GM21515 (cell line): Measurements from ENCODE around the gene NTN1.

Experiments used
- ATAC-seq: cut with Tn5 transposase; IDR thresholded peaks from one replicate; pipeline ENCODE4 v1.9.1; 2021; ENCODE audit not compliant: unreplicated experiment

Gene NTN1

DNA sequence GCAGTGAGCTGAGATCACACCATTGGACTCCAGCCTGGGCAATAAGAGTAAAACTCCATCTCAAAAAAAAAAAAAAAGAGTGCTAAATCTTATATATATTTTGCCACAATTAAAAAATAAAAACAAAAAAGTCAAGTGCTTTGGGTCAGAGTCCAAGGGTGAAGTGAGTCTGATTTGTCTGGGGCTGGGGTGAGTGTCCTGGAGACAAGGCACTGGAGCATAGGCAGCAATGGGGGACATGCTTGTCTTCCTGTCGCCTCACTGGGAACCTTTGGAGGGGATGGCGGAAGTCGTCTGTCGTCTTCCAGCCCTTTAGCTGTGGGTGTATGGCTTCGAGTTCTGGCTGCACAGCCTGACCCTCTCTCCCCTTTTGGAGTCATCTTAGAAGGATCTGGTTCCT lies 167.1 kb downstream of the NTN1 start:
- ATAC-seq = no peak

DNA sequence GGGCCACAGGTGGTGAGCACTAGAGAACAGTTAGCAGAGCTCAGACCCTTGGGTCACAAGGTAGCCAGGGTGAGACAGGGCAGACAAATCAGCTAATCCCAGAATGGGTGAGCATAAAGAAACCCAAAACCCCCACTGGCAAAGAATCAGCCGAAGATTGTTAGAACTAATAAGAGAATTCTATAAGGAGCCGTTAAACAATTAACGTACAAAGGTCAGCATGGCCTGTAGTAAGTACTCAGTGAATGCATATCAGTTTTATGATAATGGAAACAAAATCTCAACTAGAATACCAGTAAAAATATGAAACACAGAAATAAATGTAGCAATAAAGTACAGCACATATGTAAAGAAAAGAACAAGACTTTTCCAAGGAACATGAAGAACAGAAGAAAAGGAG lies 168.6 kb downstream of the NTN1 start:
- no peak for ATAC-seq

DNA sequence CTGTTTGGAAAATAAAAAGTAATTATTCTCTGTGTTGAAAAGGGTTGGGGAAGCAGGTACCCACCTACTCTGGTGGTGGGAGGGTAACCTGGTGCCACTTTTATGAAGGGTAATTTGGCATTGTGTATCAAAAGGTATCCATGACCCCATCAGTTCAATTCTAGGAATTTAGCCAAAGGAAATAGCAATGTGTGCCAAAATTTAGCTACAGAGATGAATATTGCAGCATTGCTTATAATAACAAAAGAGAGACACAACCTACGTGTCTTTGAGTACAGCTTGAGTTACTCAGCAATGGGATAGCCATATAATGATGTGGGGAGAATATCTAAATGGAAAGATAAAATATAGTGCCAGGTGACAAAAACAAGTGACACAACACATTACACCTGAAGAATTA lies 170.7 kb downstream of the NTN1 start:
- ATAC-seq = no peak

DNA sequence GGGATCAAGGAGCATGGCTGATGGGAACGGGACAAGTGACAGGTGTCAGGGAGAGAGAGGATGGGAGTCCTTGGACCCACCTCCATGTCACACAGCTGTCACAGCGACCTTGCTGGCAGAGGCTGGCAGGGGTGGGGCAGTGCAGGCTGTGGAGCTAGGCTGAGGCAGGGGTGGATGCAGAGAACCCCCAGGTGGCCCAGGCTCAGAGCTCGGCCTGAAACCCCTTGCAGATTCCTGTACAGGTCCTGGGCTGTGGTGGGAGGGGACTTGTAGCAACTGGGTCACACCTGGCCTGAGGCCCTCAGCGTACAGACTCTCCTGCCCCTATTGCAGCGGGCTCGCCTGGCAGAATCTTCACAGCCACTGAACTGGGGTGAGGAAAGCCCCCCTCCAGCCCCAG lies 174.1 kb downstream of the NTN1 start:
- ATAC-seq = no peak

DNA sequence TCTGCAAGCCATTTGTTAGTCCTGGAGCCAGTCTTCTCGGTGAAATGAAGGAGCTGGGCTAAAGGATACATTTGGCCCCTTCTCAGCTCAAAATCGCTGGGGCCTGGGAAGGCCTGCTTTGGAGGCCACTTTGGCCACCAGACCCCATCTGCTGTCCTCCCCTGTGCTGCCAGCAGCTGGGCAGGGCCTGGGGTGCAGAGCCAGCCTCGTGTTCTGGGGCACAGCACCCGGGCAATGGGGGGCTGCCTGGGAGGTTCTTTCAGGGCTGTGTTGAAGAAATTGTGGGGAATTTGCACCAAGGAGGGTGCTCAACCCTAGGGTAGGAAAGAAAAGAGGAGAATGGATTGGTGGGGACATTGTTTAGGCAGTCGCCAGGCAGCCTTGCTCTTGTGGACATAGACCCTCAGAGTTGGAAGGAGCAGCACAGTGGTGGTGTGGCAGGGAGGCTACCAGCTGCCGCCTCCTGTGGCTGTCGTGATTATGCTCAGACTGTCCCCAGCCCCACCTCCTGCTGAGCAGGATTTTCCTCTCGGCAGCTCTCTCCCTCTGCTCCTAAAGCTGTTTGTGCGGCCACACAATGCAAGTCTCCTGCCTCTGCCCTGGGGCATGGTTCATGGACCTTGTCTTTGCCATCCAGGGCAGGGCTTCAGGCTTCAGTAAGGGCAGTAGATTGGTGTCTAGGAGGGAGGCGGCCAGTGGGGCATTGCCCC lies 174.8 kb downstream of the NTN1 start:
- ATAC-seq = no peak

DNA sequence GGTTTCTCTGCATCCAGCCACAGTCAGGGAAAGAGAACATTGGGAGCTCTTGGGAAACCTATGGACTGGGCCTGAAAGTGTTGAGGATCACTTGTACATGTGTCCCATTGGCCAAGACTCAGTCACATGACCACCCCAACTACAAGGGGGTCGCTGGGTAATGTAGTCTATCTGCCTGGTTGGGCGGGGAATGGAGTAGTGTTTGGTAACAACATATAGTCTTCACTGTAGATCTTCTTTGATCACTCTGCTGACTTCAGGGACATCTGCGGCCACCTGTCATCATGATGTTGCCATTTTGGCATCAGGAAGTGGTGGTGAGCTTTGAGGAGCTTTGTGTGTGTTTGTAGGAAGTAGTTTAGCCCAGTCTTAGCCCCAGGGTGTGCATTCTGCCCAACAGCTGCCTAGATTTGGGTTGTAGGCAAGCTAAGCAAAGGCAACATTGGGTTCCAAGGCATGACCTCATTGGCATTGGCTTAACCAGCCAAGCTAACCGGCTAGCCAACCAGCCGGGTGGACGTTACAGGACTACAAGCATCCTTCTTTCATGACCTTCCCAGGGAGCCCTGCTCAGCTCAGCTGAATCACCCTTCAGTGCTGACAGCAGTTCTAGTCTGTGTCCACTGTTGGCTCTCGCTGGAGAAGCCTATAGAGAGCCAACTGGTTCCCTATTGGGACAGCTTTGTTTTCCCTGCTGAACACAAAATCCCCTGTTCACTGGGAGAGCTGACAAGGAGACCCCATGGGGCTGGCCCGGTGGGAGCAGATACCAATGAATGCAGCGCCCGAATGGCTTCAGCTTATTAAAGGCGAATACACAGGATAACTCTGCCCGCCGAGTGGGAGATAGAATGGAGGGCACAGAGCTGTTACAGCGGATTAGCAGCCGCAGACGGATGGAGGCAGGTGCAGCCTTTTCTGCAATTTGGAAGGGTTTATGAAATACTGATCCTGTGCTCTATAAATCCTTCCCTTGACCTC lies 178.6 kb downstream of the NTN1 start:
- no peak for ATAC-seq

DNA sequence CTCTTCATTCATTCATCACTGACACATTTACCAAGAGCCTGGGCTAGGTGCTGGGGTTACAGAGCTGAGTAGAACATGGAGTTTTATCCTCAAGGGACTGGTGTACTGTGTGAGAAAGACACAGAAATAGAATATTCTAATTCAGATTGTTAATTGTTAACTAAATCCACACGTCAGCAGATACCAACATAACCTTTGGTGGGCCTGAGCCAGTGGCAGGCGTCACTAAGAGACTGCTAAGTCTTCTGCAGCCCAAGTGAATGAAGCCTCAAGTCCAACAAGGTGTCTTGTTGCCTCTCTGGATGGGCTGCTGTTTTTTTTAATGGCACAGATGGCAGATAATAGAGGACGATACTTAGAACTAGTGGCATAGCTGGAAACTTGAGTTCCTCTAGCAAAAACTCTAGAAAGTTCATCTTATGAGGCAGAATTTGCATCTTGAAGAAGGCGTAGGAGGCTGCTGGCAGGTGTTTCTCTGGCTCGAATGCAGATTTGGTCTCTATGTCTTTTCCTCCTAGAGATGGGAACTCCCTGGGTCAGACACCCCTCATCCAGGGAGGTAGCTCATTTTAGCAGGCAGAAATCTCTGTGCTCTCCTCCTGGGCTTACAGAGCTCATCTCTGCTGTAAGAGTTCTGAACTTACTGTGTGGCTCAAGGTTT lies 179.5 kb downstream of the NTN1 start:
- no peak for ATAC-seq

DNA sequence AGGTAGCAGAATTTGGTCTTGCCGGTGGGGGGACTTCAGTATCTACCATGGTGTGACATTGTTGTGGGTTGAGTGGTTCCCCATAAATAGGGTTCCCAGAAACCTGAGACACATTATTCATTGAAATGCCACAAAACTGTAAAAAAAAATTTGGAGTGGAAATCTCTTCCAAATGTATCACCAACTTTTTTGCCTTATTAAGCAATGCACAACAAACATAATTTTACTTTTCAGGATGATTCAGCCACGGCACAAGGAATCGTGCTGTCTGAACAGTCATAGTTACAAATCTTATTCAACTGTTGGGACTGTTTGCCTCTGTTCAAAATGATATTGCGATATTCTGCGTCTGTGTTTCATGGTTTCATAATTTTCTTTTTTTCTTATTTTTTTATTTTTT lies 181.2 kb downstream of the NTN1 start:
- no peak for ATAC-seq

DNA sequence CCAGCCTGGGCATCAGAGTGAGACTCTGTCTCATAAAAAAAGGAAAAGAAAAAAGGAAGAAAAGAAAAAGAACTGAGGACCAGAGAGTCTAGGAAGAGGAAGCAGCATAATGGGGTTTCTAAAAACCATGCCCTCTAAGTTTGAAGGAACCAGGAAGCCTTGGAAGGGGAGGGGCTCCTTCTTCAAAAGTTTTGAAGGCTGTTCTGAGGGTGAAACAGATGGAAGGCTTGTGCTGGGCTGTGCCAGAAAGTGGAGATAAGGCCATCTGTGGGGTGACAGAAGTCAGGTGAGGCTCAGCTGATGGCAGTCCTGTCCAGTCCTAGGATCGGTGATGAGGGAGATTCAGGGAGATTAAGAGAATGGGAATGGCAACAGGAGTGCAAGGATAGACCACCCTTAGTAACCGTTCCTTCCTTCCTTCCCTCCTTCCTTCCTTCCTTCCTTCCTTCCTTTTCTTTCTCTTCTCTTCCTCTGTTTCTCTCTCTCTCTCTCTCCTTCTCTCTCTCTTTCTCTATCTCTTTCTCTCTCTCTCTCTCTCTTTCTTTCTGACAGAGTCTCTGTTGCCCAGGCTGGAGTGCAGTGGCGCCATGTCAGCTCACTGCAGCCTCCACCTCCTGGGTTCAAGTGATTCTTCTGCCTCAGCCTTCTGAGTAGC lies 182.6 kb downstream of the NTN1 start:
- no peak for ATAC-seq

DNA sequence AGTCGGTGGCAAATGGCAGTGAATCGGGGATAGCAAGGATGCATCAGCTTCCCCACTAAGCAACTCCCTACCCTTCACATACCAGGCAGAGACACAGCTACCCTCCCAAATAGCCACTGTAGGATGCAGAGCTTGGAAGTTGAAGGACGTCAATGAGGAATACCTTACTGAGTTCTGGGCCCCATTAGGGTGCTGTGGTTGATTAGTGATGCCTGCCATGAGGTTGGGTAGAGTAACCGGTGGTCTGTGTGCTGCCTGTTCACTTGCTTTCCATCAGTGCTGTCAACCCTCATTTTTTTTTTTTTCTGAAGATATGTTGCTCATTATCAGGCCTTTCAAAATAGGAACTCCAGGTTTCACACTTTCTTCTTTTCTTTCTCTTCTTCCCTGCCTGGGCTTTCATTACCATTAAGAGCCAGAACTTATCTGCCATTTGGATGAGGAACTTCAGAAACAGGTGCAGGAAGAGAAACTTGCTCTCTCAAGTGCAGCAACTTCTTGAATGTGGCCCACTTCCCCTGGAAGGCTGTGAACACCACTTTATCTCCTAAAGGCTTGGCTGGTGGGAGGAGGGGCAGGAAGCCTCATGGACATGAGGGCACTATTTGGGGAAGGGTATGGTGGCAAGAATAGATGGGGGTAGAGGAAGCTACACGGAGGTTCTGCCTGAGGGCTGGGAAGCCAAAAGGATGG lies 183.5 kb downstream of the NTN1 start:
- ATAC-seq = no peak

DNA sequence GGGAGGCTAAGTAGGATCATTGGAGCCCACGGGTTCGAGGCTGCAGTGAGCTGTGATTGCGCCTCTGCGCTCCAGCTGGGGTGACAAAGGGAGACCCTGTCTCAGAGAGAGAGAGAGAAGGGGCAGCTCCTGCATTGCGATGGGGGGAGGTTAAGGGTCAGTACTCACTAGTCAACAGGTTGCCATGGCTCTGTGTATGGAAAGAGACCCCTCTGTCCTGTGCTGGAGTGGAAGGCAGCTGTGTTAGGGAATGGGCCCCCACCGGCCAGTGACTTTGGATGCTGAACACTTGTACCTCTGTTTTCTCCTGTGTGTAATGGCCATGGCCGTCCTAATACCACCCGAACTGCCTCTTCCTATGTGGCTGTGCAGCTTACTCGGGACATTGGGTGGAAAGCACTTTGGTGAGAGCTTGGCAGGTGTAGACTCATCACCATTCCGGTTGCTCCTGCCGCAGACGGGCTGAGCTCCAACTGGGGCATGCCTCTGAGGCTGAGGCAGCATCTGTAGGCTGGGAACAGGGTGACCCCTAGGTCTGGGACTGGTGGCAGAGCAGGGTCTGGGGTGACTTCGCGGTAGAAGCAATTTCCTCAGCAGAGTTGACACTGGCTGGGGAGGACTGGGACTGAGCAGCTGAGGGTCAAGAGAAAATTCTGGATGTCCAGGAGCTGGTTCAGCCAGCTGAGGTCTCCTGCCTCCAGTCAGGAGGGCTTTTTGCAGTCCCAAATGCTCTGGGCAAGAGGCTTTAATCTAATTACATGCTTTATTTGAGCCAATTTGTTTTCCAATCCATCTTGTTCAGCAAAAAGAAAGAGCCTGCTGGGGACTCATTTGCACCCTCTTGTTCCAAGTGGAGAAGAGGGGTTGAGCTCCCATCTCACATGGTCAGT lies 184.5 kb downstream of the NTN1 start:
- ATAC-seq = no peak

DNA sequence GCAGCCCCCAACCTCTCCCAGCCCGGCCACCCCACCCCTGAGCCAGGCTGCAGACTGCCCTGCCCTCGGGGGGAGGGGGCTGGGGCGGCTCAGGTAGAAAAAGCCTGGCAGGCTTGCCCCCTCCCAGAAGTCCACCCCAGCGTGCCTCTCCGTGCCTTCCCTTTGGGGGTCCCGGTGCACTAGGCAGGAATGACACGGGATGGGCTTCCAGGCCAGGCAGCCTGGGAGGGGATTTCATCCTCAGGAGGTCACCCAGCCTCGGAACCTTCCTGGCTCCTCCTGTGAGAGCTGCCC lies 185.0 kb downstream of the NTN1 start:
- no peak for ATAC-seq

DNA sequence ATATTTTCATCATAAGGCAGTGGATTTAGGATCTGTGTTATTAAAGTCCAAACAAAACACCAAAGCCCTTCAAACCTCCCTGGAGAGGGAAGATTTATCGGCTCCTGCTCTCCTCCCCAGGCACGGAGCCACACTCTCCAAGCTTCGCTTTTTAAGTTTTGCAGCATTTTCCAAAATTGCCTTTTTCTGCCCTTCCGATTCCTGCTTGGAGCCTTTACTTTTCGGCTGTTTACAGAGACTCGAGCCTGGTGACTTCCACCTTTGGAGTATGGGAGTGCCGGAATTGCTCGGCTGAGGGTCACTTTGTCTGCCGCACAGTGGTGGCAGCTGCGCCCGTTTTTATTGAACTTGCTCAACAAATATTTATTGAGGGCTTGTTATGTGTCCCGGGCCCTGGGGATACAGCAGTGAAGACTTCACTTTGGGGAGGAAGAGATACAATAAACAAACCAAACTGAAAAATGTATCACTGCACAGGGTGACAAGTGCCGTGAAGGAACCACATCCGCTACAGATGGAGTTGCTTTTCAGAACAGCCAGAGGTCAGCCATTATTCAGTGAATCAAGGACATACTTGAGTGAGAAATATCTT lies 185.5 kb downstream of the NTN1 start:
- no peak for ATAC-seq

DNA sequence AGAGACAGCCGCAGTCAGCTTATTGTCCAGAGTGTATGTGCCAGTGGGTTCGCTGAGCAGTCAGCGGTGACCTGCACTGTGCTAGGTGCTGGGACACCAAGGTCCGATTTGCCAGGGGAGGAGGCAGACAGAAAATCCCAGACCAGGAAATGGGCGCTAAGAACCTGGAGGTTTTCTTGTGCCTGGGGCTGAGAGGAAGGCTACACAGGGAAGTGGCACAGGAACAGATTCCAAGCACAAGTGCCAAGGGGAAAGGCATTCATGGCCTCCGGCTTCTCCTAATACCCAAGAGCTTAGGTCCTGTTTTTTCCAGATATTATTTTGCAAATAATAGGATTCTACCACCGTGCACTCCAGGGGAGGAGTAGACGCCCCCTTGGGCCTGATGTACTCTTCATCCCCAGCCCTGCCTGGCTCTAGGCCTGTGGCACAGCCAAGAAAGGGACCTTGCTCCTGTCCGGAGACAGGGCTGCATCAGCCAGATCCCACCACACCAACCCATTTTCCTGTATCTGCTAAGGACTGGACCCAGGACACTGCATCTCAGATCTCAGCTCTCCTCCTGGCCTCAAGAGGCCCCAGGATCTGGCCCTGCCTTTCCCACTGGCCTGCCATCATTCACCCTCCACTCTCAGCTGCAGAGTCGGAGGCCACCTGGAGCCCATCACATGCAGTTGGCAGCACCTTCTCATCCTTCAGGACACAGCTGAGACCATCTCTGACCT lies 187.2 kb downstream of the NTN1 start:
- no peak for ATAC-seq

DNA sequence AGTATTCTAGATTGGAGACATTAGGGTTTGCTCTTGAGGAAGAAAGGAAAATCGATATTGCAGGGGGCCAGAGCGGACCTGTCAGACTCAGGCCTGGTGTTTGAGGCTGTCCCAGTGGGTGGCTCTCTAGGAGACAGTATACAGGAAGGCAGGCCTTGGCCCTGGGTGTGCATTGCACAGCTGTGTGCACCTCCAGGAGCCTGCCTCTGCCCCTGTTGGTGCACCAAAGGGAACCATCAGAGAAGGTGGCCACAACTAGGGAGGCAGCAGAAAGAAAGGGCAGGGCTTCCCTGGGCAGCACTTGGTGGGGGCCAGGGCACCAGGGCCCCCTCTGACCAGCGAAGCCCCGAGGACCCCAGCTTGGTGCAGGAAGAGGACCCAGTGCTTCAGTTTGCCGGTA lies 188.0 kb downstream of the NTN1 start:
- ATAC-seq = no peak

DNA sequence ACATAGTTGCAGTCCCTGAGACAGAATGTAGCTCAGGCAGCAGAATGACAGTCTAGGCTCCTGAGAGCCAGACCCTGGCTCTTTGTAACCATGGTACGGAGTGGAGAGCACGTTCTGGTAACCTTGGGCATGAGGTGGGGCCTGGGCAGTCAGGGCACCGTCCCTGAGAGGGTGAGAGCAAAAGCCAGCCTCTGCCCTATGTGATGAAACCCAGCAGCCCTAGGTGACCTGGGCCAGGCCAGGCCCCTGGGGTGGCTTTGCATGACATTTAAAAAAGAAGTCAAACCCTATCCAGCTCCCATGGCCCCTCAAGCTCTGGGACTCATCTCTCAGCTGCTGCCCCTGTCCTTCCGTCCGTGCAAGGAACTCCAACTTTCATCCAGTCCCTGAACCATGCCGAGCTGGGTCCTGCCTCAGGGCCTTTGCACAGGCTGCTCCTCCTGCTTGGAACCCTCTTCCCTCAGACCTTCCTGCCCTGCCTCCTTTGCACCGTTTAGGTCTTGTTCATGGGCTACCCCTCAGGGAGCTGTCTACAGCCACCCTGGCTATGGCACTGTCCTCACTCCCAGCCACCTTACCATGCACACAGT lies 188.6 kb downstream of the NTN1 start:
- ATAC-seq = no peak

DNA sequence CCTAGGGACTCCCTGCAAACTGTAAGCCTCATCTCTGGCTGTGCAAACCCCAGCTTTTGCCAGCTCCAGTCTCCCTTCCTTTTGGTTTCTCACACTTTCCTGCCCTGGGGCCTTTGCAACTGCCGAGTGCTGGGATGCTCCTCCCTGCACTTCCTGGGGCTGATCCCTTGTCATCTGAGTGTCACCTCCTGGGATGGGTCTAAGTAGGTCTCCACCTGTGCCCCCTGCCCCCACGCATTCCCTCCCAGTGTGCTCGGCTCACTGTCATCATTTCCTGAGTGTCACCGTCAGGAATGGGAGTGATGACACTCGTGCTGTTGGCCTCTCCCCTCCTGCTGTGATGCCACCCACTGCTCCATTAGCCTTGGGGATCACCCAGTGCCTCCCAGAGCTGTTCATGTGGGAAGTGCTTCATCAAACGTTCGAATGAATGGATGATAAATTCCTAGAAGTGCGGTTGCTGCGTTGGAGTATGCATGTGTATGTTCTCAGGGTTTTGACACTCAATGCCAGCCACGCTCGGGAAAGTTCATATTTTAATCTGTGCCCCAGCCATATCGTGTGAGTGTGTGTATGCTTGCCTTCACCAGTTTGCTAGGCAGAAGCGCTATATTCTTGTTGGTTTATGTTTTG lies 189.9 kb downstream of the NTN1 start:
- ATAC-seq = no peak
